Stimulated activated CD4-positive, alpha-beta T cell treated with anti-CD3 and anti-CD28 coated beads, Interleukin-4, amount 100 ng/mL, for 24 hours (primary cell): ENCODE measurements around the gene UBR1.

Source experiments
- DNase-seq: peaks from one replicate; pipeline ENCODE4 v3.0.0-alpha.2; 2020

UBR1 gene

DNA sequence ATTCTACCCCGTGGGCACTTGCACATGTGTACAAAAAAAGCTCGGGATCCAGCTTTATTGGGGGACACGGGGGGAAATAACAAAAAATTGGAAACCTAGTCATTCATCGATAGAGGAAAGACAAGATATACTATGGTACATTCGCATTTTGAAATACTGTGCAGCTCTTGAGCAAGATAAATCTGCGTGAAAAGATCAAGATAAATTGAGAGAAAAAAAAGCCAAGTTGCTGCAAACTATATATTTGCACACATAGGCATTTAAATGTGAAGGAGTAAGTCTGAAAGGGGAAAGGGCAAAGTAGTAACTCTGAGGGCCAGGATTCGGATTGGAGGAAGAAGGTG is 620 bp upstream of the UBR1 start:
- no peak for DNase-seq

DNA sequence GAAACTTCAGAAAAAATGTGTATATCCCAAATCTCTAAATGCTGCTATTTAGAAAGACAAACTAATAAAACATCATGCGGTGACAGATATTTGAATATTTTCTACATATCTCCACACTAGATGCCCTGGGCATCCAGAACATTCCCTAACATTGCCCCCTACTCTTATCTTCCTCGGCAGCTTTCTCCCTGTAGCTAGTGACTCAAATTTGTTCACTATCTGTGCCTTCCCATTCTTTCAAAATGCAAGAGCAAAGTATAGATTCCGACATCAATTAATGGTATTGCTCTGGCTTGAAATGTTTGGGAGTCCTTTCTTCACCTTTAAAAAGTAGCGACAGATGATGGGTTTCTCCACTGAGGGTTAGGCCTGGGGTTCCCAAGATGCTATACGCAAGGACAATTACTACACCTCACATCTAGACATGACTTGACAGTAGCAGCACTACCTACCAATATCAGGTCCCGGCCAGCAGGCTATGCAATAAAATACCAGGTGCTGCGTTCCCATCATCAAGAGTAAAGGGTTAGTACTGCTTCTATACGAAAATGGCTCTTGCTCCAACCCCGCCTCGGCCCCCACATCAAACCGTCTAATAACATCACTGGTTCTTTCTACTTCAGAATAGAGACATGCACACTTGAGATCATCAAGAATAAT is 631 bp downstream of the UBR1 start:
- peak; percentile 22 for DNase-seq

DNA sequence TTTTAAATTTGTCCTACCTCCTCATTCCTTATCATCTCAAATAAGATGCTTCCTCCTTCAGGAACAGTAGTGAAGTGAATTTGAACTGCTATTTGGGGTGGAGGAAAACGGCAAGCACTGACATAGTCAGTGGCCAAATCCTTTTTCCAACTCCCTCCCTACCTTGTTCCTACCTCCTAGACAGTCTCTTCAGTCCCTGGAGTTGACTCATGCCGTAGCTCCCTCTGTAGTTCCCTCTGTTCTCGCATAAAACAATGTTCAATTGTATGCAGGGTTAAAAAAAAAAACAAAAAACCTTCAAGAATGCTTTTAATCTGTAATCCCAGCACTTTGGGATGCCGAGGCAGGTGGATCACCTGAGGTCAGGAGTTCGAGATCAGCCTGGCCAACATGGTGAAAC is 1.4 kb downstream of the UBR1 start:
- DNase-seq: no peak

DNA sequence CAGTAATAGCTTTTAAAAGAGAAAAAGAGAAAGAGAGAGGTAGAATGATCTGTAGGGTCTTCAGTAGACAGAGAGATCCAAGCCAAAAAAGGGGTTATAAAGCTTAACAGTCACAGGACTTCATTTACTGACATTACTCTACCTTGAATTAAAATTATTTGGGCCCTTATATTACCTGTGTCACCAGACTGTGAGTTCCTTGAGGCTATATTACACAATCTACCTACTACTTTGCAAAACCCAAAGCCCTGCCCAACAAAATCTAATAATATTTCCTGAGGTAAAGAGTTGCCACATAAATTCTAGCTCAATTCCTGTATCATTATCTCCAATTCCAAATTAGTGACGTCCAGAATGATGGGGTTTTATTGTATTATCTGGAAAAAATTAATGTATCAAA is 1.9 kb downstream of the UBR1 start:
- DNase-seq: no peak

DNA sequence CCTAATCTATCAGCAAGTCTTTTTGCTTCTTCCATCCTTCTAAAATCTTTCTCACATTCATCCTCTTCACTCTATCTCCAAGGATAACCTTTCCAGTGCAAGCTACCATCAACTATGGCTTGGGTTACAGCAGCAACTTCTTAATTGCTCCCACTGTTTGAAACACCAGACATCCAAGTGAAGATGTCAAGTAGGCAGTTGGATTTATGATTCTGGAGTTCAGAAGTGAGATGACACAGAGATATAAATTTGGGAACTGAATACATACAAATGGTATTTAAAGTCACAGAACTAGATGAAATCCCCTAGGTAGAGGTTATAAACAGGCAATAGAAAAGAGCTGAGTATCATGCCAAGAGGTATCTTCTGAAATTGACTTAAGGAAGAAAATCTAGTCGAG is 3.7 kb downstream of the UBR1 start:
- DNase-seq: no peak

DNA sequence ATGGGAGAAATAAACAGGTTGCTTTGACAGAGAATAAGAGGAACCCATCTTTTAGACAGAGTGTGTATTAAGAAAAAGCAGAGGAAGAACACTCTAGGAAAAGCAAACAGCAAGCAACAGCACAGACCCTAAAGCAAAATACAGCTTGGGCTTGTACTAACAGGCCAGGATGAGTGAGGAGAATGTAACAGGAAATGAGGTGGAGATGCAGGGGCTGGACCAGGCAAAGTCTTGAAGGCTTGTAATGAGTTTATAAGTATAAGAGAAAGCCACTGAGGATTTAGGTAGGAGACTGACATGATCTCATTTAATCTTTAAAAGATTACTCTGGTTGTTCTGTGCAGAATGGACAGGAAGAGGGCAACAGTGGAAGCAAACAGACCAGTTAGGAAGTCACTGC is 4.9 kb downstream of the UBR1 start:
- DNase-seq: no peak

DNA sequence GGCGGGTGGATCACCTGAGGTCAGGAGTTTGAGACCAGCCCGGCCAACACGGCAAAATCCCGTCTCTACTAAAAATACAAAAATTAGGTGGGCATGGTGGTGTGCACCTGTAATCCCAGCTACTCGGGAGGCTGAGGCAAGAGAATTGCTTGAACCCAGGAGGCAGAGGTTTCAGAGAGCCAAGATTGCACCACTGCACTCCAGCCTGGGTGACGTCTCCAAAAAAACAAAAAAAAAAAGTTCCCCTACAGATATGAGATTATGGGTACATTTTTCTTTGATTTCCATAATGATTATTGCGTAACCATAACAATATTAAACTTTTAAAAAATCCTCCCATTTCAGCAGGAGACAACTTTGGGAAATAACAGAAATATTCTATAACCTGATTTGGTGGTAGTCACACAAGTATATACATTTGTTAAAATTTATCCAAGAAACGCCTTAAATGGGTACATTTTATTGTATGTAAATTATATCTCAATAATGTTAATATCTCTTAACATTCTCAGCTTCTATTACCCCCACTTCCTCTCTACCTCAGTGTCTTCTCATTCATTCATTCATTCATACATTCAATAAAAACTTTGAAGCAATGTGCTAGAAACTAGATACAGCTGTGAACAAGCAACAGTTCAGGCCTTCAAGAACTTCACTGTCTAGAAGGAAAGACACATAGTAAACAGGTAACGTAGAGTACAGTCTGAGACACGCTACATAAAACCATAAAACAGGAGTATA is 6.6 kb downstream of the UBR1 start:
- no peak for DNase-seq

DNA sequence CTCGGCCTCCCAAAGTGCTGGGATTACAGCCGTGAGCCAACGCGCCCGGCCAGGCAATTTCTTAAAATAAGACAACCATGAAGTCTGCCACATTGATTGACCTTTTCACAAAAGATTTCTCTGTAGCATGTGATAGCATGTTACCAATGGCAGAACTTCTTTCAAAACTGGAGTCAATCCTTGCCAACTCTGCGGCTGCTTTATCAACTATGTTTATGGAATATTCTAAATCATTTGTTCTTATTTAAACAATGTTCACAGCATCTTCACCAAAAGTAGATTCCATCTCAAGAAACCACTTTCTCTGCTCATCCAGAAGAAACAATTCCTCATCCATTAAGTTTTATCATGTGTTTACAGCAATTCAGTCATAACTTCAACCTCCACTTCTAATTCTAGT is 9.4 kb downstream of the UBR1 start:
- no peak for DNase-seq

DNA sequence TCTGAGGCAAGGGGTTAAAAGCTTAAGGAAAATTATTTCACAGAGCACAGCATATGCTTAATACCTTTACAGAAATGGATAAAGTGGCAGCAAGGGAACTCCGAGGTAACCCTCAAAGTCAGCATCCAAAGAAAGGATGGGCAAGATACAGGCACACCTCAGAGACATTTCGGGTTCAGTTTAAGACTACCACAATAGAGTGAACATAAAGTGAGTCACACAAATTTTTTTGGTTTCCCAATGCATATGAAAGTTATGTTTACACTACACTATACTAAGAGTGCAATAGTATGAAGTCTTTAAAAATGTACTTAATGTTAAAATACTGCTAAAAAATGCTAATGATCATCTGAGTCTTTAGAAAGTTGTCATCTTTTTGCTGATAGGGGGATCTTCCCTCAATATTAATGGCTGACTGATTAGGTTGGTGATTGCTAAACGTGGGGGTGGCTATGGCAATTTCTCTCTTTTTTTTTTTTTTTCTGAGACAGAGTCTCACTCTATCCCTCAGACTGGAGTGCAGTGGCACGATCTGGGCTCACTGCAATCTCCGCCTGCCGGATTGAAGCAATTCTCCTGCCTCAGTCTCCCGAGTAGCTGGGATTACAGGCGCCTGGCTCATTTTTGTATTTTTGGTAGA is 10.0 kb downstream of the UBR1 start:
- no peak for DNase-seq

DNA sequence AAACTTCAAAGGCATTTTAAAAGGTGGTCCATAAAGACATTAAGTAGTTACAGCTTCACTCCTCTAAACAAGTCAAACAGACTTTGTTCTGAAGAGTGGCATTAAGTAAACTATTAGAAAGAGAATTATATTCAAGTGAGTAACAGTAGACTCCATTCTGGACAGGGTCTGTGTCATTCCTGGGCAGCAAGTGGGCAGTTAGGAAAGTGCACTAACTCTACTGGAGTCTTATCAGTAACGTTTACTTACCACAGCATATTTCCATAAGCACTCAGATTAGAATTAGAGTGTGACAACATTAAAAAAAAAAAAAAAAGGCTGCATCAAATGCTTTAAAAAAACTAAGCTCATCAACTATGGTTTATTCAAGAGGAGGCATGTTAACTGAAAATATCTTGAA is 10.6 kb downstream of the UBR1 start:
- DNase-seq: no peak

DNA sequence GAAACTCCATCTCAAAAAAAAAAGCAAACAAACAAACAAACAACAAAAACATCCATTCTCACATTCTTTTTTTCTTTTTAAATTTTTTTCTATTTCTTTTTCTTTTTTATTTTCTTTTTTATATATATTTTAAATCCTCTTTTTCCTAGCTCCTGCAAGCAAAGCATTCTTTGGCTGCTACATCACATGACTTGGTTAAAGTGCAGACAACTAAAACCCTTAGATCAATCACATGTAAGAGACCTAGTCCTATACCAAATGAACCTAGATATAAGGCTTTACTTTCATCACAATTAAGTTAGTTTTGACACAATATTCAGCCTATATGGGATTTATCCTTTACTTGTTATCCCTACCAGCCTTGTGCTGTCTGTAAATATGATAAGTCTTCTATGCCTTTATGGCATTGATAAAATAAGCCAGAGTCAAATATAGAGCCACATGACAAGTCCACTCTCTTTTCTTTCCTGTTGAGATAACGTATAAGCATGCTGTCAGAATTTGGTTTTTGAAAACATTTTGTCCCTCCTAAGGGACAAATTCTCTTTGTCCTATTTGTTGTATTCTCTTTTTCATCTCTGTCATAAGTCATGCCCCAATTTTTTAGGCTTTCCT is 11.3 kb downstream of the UBR1 start:
- DNase-seq: no peak

DNA sequence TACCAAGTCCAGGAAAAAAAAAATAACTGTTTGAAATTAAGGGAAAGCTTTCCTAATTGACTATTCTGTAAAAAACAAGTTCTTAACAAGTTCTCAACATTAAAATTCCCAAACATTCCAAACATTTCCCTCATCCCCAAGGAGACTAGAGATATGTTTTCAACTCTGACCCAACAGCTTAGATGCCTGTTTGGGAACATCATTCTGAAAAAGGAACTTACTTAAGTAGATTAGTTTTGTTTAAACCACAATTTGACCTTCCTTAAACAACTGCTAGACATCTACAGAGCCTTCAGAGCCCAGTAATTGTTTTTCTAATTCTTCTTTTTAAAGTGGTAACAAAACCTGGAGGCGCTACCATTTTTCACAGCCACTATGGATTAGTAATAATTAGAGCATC is 12.8 kb downstream of the UBR1 start:
- no peak for DNase-seq

DNA sequence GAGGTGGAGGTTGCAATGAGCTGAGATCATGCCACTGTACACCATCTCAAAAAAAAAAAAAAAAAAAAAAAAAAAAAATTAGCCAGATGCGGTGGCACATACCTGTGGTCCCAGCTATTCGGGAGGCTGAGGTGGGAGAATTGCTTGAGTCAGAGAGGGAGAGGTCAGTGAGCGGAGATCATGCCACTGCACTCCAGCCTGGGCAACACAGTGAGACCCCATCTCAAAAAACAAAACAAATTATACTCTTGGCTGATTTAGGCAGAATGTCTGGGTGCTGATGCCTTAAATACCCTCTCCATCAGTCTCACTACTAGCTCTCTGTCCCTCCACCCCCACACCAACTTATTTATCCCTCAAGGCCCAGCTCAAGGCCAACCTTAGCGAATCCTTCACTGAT is 14.0 kb downstream of the UBR1 start:
- DNase-seq: no peak

DNA sequence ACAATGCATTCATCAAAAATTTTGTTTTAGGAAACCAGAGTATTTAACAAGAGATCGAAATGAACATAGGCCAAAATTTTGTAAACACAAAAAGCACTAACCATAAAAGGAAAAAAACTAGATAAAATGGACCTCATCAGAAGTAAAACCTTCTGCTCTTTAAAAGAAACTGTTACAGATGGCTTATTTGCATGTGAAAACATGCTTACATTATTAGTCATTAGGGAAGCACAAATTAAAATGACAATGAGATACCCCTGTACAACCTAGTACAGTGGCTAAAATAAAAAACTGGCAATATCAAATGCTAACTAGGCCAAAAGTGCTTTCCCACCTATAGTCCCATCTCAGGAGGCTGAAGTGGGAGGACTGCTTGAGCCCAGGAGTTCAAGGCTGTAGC is 19.3 kb downstream of the UBR1 start:
- DNase-seq: no peak

DNA sequence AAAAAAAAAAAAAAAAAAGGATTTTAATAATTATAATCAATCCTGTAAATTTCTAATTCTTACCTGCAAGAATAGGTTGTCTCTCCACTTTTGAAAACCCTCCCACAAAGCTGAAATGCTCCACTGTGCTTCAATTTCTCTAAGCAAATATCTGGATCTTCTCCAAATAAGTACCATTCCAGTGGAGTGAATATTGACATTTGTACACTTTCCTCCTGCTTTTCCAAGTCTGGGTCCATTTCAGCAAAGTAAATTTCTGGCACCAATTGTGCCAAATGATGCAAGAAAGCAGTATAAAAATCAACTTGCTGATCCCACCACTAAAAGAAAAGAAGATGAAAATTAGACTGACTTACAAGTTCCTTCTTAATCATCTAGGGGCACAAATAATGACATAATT is 19.9 kb downstream of the UBR1 start:
- DNase-seq: no peak

DNA sequence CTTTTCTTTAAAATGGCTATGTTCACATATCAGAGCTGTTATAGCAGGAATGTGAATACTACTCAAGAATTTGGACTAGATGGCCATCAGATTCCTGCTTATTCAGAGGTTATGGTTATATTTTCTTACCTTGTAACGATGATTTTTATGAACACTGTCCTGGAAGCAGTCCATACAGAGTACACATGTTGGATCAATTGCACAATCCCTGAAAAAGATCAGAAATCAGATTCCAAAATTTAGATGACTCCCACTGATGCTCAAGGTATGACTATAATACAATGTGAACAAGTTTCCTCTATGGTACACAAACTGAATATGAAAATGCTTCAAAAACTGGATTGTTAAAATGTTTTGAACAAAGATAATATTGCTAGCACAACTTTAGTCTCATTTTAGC is 23.3 kb downstream of the UBR1 start:
- DNase-seq: no peak

DNA sequence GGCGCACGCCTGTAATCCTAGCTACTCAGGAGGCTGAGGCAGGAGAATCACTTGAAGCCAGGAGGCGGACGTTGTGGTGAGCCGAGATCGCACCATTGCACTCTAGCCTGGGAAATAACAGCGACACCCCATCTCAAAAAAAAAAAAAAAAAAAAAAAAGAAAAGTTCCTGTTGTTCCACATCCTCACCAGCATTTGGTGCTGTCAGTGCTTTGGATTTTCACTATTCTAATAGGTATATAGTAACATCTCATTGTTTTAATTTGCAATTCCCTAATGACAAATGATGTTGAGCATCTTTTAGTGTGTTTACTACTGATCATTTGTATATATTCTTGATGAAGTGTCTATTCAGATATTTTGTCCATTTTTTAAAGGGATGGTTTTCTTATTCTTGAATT is 24.6 kb downstream of the UBR1 start:
- no peak for DNase-seq

DNA sequence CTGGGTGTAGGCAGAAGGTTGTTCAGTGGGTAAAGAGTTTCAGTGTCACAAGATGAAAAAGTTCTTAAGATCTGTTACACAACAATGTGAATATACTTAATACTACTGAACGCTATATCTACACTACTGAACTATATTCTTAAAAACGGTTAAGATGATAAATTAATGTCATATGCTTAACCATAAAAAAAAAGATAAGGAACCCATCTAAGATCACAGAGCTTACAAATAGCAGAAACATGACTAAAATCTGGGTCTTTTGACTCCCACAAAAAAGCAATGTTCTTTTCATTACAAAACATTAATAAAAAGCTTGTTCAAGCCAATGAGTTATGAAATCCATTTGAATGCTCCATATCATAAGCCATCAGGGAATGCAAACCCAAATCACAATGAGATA is 34.4 kb downstream of the UBR1 start:
- DNase-seq: no peak

DNA sequence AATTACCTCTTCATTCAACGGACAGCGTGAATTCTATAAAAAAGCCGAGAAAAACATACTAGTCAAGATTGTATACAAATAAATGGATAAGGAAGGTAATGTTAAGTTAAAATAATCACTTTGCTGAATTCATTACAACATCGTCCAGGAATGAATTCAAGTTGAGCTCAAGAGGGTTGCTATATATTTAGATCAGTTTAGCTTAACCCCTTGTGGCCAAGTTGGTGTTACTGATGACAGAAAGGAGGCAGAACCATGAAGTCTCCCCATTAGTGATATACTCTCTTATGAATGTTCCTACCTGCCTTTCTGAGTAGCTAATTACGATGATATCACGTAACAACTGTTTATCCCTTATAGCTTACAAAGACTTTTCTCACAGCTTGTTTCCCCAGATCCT is 34.9 kb downstream of the UBR1 start:
- DNase-seq: no peak

DNA sequence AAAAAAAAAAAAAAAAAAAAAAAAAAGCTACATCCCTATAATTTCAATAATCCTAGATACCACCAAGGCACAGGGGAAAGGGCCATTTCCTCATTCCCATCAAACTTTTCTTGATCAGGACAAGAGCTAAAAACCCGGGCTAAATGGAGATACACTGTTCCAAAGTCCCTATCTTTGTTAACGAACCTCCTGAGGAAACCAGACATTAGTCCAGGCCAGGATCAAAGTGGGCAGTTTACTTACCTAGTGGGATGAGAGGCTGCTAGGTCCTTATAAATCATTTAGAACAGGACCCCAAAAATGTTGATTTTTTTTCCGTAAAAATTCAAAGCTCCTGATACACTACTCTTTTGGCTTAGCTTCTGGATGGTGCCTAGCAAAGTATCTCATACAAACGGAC is 35.6 kb downstream of the UBR1 start:
- no peak for DNase-seq

DNA sequence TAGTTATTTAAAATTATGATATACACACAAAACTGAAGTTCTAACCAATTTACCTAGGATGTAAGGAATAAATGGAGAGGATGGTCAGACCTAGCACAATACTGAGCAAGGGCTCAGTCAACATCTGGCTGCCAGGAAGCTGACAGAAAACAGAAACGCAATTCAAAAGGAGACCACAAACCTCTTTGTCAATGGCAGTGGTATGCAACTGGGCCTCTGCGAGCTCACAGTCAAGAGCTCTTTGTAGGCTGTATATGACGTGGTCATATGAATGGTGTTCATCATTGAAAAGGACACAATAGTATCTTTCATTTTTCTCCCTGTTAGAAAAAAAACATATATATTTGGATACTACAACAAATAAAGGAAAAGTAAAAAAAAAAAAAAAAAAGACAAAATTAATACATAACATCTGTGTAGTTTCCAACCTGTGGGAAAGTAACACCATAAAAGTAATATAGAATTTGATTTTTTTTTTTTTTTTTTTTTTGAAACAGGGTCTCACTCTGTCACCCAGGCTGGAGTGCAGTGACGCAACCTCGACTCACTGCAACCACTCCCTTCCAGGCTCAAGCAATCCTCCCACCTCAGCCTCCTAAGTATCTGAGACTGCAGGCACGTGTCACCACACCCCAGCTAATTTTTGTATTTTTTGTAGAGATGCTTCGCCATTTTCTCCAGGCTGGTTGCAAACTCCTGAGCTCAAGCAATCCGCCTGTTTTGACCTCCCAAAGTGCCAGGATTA is 37.9 kb downstream of the UBR1 start:
- no peak for DNase-seq

DNA sequence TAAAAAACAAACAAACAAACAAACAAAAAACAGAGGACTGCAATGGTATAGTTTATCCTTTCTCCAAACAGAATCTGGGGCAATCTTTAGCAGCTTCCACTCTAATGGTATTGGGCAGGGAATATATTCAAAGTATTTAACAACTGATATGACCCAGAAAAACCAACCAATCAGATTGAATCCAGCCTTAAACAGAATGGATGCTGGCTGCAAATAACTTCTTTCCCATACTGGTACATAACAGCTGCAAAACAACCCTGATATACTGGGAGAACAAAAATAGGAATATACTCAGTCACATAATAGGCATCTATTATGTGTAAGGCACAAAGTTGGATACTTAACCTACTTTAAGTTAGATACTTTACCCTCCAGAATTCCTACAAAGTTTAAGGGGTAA is 49.1 kb downstream of the UBR1 start:
- DNase-seq: no peak

DNA sequence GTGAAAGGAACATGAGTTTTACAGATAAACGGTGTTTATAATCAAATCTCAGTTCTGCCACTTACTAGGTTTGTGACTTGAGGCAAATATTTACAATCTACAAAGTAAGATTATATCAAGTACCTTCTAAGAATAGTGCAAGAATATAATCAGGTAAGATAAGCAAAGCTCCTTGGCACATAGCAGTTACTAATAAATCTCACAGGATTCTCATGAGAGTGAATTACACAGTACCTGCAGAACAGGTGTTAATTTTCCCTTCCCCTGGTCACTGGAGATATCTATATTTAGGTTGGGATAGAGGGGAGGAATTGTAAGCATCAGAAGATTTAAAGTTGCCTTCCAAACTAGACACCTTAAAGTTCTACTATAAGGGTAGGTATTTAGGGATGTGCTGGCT is 53.0 kb downstream of the UBR1 start:
- DNase-seq: no peak

DNA sequence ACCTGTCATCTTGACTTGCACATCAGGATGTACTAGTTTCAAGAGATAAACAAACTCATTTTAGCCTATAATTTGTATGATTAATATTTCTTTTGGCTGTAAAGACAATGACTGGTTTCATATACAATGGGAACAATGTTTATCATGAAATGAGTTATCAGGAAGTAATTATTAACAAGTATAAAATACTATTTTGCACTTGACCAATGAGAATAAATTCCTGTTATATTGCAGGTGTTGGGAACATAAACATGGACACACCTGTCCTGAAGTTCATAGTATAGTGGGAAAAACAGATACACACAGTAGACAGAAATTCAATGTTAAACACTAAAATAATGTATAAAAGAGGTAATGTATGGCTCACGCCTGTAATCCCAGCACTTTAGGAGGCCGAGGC is 56.9 kb downstream of the UBR1 start:
- DNase-seq: no peak
